GM18508 (cell line): Measurements from ENCODE around the gene PTK6.
"Not testable (repeated sequence)": the region's sequence is repeated elsewhere in the genome, so short reads cannot be mapped to it uniquely, and the experiment has no call there.

ENCODE experiments used
- ATAC-seq: cut with Tn5 transposase; IDR thresholded peaks from one replicate; pipeline ENCODE4 v1.9.1; 2021; ENCODE audit warnings: moderate number of reproducible peaks; ENCODE audit not compliant: insufficient read depth, unreplicated experiment

PTK6 gene

GRCh38 chr20:63517376-63518309, 19.5 kb downstream of the PTK6 start:
- ATAC-seq = no peak

GRCh38 chr20:63514520-63514919, 22.7 kb downstream of the PTK6 start:
- ATAC-seq = not testable (repeated sequence)

GRCh38 chr20:63513207-63513606, 24.0 kb downstream of the PTK6 start:
- no peak for ATAC-seq

- no peak for ATAC-seq
Observed at GRCh38 chr20:63509088-63509564, 28.1 kb downstream of the PTK6 start.

- ATAC-seq = no peak
Observed at GRCh38 chr20:63508072-63508768, 29.0 kb downstream of the PTK6 start.

- ATAC-seq = no peak
Observed at GRCh38 chr20:63507083-63507743, 30.0 kb downstream of the PTK6 start.

- ATAC-seq = no peak
Observed at GRCh38 chr20:63505723-63506122, 31.5 kb downstream of the PTK6 start.

- no peak for ATAC-seq
Observed at GRCh38 chr20:63505281-63505680, 31.9 kb downstream of the PTK6 start.

- ATAC-seq = no peak
Observed at GRCh38 chr20:63504642-63505041, 32.5 kb downstream of the PTK6 start.

- no peak for ATAC-seq
Observed at GRCh38 chr20:63503524-63503923, 33.7 kb downstream of the PTK6 start.

GRCh38 chr20:63502671-63503172, 34.5 kb downstream of the PTK6 start:
- ATAC-seq = no peak

- no peak for ATAC-seq
Observed at GRCh38 chr20:63501818-63502670, 35.1 kb downstream of the PTK6 start.

GRCh38 chr20:63500902-63501817, 36.0 kb downstream of the PTK6 start:
- no peak for ATAC-seq

- ATAC-seq = no peak
Observed at GRCh38 chr20:63500151-63500901, 36.9 kb downstream of the PTK6 start.

- ATAC-seq = no peak
Observed at GRCh38 chr20:63499338-63499969, 37.7 kb downstream of the PTK6 start.

- no peak for ATAC-seq
Observed at GRCh38 chr20:63498960-63499337, 38.2 kb downstream of the PTK6 start, which contains the start of gene EEF1A2. Gene EEF1A2 (minus strand): TSS chr20:63499083. CDS start chr20:63497763, 1,320 bp downstream.
